ENCODE measurements around the gene SERHL2. TPM values are rescaled to one million over a fixed set of nuclear protein-coding genes. Genes with fewer than 3 reads are reported as not detected.
"Not testable (repeated sequence)": the region's sequence is repeated elsewhere in the genome, so short reads cannot be mapped to it uniquely, and the experiment has no call there.

SERHL2 gene
- total and polyA plus RNA-seq, 4 donors = 1.7 to 3.3 (median 2.6) TPM

- H3K36me3 ChIP-seq (ENCODE audit: control insufficient read depth in 4 of 4, insufficient read depth in 4 of 4, low read length in 4 of 4) = peaks cover 4 to 38% (median 7%) of the 10 kb centered on the region in 4 donors
- H3K4me1 ChIP-seq (ENCODE audit: control insufficient read depth in 5 of 5, insufficient read depth in 5 of 5, low read length in 5 of 5); H3K27me3 ChIP-seq (ENCODE audit: control insufficient read depth in 3 of 3, insufficient read depth in 3 of 3, low read length in 2 of 3); H3K9ac ChIP-seq (ENCODE audit: insufficient read depth in 1 of 2, low read length in 2 of 2); H3K9me3 ChIP-seq (ENCODE audit: control insufficient read depth in 4 of 4, insufficient read depth in 3 of 4, low read length in 3 of 4); ATAC-seq (ENCODE audit: insufficient read depth, low FRiP score); H3K4me3 ChIP-seq; DNase-seq; H3K27ac ChIP-seq (ENCODE audit: low read depth in 1 of 2, low read length in 1 of 2): not testable (repeated sequence)
- WGBS, 2 donors = 92 to 95% methylated on average over 13 to 30 of the region's 30 CpGs
Measured at GRCh38 chr22:42575996-42576574, 22.3 kb downstream of the SERHL2 start.

- not testable (repeated sequence) for H3K9ac ChIP-seq (ENCODE audit: insufficient read depth in 1 of 2, low read length in 2 of 2); H3K27ac ChIP-seq (ENCODE audit: low read depth in 1 of 2, low read length in 1 of 2); H3K4me1 ChIP-seq (ENCODE audit: control insufficient read depth in 5 of 5, insufficient read depth in 5 of 5, low read length in 5 of 5); ATAC-seq (ENCODE audit: insufficient read depth, low FRiP score); H3K4me3 ChIP-seq; DNase-seq; H3K9me3 ChIP-seq (ENCODE audit: control insufficient read depth in 4 of 4, insufficient read depth in 3 of 4, low read length in 3 of 4); H3K27me3 ChIP-seq (ENCODE audit: control insufficient read depth in 3 of 3, insufficient read depth in 3 of 3, low read length in 2 of 3)
- H3K36me3 ChIP-seq (ENCODE audit: control insufficient read depth in 4 of 4, insufficient read depth in 4 of 4, low read length in 4 of 4) = peaks cover 4 to 33% (median 7%) of the 10 kb centered on the region in 4 donors
- WGBS, 2 donors = 95 to 99% methylated on average over 8 of the region's 9 CpGs
Measured at GRCh38 chr22:42577141-42577540, 23.4 kb downstream of the SERHL2 start.

GRCh38 chr22:42577623-42578240 lies 24.0 kb downstream of the SERHL2 start:
- no peak for DNase-seq
- WGBS, 2 donors = 89 to 91% methylated on average over 15 of the region's 15 CpGs

GRCh38 chr22:42580040-42580439 lies 26.3 kb downstream of the SERHL2 start:
- H3K9ac ChIP-seq (ENCODE audit: insufficient read depth in 1 of 2, low read length in 2 of 2); H3K4me3 ChIP-seq; H3K4me1 ChIP-seq (ENCODE audit: control insufficient read depth in 5 of 5, insufficient read depth in 5 of 5, low read length in 5 of 5); H3K27ac ChIP-seq (ENCODE audit: low read depth in 1 of 2, low read length in 1 of 2); DNase-seq; H3K9me3 ChIP-seq (ENCODE audit: control insufficient read depth in 4 of 4, insufficient read depth in 3 of 4, low read length in 3 of 4); H3K27me3 ChIP-seq (ENCODE audit: control insufficient read depth in 3 of 3, insufficient read depth in 3 of 3, low read length in 2 of 3); ATAC-seq (ENCODE audit: insufficient read depth, low FRiP score): not testable (repeated sequence)
- H3K36me3 ChIP-seq (ENCODE audit: control insufficient read depth in 4 of 4, insufficient read depth in 4 of 4, low read length in 4 of 4) = peaks cover 2 to 34% (median 17%) of the 10 kb centered on the region in 4 donors
- 90 to 95% methylated on average over 3 of the region's 4 CpGs for WGBS, 2 donors

More at GRCh38 chr22:42577623-42578240, 24.0 kb downstream of the SERHL2 start:
- Histone ChIP-seq H3K27me3 (ENCODE audit: control insufficient read depth in 3 of 3, insufficient read depth in 3 of 3, low read length in 2 of 3) (no peaks in the 10 kb centered on the region), H3K4me1 (ENCODE audit: control insufficient read depth in 5 of 5, insufficient read depth in 5 of 5, low read length in 5 of 5) (peaks cover 0 to 9% (median 3%) of the 10 kb centered on the region in 5 donors), H3K4me3 (no peak overlapping the region), H3K9ac (ENCODE audit: insufficient read depth in 1 of 2, low read length in 2 of 2) (no peak overlapping the region), H3K9me3 (ENCODE audit: control insufficient read depth in 4 of 4, insufficient read depth in 3 of 4, low read length in 3 of 4) (no peaks in the 10 kb centered on the region), H3K36me3 (ENCODE audit: control insufficient read depth in 4 of 4, insufficient read depth in 4 of 4, low read length in 4 of 4) (peaks cover 4 to 31% (median 8%) of the 10 kb centered on the region in 4 donors), H3K27ac (ENCODE audit: low read depth in 1 of 2, low read length in 1 of 2) (no peak overlapping the region)
- ATAC-seq (ENCODE audit: insufficient read depth, low FRiP score) = no peak
- TF ChIP-seq CTCF (IDR thresholded peaks at IDR 0.05; ENCODE audit: control extremely low read depth, extremely low read depth) = no peak

- peaks cover 11 to 37% (median 27%) of the 10 kb centered on the region in 4 donors for H3K36me3 ChIP-seq (ENCODE audit: control insufficient read depth in 4 of 4, insufficient read depth in 4 of 4, low read length in 4 of 4)
- 0 to 1% methylated on average over 9 to 12 of the region's 22 CpGs for WGBS, 2 donors
- not testable (repeated sequence) for DNase-seq; H3K4me1 ChIP-seq (ENCODE audit: control insufficient read depth in 5 of 5, insufficient read depth in 5 of 5, low read length in 5 of 5); ATAC-seq (ENCODE audit: insufficient read depth, low FRiP score); H3K9me3 ChIP-seq (ENCODE audit: control insufficient read depth in 4 of 4, insufficient read depth in 3 of 4, low read length in 3 of 4); H3K27ac ChIP-seq (ENCODE audit: low read depth in 1 of 2, low read length in 1 of 2); H3K27me3 ChIP-seq (ENCODE audit: control insufficient read depth in 3 of 3, insufficient read depth in 3 of 3, low read length in 2 of 3)
- peak overlapping the region in 1 of 2 donors; percentile 63 for H3K9ac ChIP-seq (ENCODE audit: insufficient read depth in 1 of 2, low read length in 2 of 2)
- H3K4me3 ChIP-seq = peak overlapping the region; percentile 81
Measured at GRCh38 chr22:42581194-42581761, 27.5 kb downstream of the SERHL2 start.

All from lung (tissue), 12 donors.